GM19025 (cell line): ENCODE data around the gene SPRY1.

ENCODE experiments used
- ATAC-seq: cut with Tn5 transposase; IDR thresholded peaks from one replicate; pipeline ENCODE4 v1.9.1; 2021; ENCODE audit warnings: mild to moderate bottlenecking, low read depth, moderate library complexity; ENCODE audit not compliant: unreplicated experiment

The SPRY1 gene, protein sequence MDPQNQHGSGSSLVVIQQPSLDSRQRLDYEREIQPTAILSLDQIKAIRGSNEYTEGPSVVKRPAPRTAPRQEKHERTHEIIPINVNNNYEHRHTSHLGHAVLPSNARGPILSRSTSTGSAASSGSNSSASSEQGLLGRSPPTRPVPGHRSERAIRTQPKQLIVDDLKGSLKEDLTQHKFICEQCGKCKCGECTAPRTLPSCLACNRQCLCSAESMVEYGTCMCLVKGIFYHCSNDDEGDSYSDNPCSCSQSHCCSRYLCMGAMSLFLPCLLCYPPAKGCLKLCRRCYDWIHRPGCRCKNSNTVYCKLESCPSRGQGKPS

DNA sequence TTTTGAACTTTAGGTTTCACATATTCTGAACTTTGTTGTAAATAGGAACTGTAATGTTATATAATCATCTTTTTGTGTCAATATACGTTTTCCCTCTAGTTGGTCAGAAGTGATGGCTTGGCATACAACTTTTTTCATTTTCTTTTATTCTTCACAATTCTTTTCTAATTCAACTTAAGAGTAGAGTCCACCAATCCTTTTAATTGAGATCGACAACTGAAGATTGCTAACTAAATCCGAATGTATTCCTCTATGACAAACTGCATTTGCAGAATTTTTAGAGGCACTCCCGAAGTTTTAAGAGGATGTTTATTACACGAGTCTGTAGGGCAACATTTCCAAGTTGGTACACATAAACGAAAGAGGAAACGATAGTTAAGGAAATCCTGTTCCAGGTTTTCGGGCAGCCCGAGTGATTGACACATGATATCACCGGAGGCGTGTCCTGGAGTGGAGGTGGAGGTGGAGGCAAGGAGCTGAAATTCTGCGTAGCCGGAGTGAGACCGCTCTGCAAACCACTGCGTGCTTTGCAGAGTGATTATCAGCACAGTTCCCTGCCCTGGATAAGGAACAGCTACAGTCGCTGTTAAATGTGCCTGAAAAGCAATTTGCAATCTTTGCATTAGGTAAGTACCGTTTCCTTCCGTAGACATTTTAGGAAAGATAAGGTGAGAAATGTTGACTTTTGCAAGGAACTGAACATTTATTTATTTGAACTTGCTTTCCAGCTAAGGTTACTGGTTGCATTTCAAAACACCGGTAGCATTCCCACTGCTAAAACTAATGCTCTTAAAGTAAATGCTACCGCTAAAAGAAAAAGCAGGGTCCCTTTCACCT lies at the start of gene SPRY1:
Gene SPRY1 (plus strand): TSS at position 489 of the 837 bp plus-strand sequence. CDS start 4,797 bp downstream, outside the sequence.
- ATAC-seq = peak; percentile 27

DNA sequence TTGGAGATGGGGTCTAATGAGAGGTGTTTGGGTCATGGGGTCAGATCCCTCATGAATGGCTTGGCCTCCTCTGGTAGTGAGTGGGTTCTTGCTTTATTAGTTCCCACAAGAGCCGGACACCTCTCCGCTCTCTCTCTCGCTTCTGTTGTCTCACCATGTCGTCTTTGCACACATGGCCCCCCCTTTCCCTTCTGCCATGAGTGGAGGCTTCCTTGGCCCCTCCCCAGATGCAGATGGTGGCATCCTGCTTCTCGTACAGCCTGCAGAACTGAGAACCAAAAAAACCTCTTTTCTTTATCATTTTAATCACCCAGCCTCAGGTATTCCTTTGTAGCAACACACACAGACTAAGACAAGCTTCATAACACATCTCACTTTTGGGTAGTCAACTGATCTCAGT lies 49.6 kb upstream of the SPRY1 start:
- ATAC-seq = peak; percentile 39

DNA sequence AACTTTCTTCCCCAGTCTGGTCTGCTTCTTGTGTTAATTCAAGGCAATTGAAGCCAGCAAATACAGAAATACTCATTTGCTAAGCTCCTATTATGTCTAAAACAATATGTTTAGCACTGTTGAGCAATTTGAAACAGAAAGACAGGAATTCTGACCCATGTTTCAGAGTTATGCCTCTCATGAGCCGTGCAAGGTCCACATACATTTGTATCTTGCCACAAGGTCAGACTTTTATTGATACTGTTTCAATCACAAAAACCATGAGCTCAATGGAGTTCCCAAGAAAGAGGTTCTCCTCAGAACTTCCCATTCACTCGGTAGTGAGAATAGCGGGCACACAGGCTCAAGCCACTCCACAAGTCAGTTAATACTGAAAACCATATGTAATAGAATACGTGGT lies 47.6 kb upstream of the SPRY1 start:
- ATAC-seq = no peak

DNA sequence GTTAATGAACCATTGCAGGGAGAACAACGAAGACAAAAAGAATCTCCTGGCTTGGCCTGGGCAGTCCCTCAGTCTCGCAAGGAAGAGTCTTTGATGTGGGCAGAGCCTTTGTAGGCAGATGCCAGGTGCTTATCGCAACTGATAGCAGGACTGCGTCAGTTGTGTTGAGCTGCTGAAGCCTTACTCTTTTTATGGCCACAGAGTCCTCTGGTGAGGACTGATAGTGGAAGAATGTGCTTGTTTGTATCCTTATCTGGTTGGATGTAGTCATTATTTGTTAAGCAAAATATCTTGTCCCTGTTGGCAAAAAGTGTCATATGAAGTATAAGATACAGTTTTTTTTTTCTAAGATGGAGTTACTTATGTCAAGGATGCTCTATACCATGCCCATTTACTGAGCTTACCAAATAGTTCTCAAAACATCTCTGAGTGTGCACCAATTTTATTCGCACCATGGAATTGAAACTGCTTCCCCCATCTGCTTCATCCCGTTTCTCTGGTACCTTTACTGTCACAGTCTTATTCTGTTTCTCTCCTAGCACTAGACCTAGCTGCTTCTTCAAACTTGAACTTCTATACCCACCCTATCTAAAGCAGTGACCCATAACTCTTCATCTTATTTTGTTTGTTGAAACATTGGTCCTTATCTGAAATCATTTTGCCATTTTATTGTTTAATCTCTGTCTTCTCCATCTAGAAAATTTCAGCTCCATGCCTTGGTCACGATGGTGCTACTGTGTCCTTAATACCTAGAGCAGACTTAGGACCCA lies 47.0 kb upstream of the SPRY1 start:
- no peak for ATAC-seq

DNA sequence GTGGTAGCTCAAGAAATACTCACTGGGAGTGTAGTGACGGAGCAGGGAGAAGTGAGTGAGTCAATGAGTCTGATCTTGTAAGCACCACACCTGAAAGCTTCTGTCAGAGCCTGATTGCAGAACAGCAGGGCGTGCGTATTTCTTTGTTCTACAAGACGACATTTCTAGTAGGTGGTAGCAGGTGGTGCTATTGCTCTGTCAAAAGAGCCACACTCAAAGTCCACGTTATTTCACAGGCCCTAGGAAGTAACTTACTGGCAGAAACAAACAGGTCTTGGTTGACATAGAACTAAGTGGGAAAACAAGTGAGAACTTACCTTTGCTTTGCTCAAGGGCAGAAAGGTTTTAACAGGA lies 46.4 kb upstream of the SPRY1 start:
- ATAC-seq = no peak

DNA sequence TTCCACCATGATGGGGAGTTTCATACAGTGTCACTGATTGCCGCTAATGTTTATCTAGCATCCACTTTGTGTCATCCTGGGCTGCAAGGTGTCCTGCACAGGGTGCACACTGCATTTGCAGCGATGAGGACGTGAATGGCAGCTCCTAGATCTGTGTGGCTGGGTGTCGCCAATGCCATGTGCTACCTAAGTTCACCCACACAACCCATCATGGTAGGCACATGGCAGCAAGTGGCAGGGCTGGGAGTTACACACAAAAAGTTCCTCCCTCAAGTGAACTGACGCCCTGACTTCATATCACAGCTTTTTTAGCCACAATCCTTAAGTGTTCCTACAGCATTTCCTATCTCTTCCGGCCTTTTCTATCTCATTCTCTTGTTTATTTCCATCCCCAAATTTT lies 45.9 kb upstream of the SPRY1 start:
- ATAC-seq = no peak

DNA sequence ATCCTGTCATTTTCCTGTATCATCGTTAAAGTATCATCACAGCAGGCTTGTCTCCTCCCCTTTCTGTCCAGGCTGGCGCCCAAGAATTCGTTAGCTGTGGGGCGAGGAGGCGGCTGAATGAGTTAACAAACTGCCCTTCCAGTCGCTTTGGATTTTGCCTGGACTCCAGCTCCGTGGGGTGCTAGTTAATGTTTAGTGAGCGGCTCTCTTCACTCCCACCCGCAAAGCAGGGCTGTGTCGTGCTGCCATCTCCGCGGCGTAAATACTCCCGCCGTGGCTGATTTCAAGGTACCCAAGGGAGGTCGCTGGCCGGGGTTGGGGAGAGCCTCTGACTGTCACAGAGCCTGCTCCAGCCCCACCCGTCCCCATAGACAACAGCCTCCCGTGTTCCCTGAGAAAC lies 44.9 kb upstream of the SPRY1 start:
- ATAC-seq = no peak

DNA sequence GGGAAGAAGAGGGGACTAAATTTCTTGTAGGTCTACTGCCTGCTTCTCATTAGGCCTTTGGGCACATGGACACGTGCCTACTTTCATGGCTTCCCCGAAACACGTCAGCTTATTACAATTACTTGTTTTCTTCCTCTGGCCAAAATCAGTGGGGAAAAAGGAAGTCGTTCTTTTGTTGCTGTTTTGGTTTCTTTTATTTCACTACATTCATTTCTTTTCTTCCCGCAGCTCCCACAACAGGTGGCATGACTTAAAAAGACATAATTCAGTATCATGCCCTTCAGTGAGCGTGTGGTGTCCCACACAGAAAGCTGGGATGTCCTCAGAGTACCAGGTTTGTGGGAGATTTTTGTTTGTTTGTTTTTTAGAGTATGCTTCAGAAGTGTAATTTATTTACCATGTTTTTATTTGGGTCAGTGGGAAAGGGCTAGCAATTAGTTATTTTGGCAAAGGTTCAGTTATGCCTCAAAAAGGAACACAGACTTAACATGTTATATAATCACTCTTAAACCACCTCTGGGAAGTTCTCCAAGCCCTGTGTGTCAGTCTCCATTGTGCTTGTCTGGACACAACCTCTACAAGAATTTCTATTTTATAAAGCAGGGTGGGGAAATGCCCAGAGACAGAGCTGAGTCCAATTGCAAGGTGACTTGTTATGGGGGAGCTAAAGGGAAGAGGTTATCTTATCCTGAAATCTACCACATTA lies 44.2 kb upstream of the SPRY1 start:
- ATAC-seq = no peak

DNA sequence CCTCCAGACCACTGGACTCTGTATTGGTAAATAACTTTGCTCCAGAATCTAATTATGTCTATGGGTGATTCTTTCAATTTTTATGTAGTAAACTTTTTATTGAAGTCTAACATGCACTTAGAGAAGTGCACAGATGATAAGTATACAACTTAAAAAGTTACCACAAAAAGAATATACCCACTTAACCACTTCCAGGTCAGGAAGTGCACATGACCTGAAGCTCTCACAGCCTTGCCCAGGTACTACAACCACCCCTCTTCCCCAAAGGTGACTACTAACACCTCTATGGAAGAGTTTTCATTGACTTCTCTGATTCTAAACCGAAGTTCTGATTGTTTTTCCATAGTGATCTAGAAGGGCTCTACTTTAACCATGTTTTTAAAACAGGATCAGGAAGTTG lies 43.6 kb upstream of the SPRY1 start:
- no peak for ATAC-seq

DNA sequence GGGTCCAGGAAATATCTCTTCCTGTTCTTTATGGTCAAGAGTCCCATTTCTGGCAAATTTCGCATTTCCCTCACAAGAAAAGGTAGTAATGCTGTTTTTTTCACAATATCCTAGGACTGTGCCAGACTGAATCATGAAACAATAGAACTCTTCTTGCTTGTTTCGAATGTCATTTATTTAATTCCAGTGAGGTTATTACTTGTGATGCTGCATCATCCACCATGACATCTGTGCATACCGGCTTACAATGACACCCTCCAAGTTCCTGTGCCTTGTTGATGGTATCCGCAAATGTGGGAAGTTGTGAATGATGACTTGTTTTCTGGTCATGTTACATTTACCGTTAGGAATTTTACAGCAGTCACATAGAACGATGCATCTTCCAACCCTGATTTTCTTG lies 42.9 kb upstream of the SPRY1 start:
- no peak for ATAC-seq

DNA sequence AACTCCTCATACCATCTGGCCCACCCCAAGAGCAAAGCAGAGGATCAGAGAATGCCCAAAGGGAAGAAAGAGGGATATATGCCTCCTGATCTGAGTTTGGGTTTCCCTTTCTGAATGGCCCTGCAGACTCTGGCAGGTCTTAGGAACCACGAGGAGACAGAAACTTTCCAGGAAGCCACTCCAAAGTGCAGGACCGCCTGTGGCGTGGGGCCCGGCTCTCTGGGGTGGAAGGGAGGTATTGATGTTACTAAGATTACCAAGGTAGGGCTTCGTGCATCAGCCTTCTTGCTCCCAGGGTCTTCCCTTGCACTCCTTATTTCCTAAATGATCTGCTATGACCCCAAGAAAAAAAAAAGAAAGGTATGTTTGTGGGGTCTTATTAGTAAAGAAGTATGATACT lies 41.9 kb upstream of the SPRY1 start:
- no peak for ATAC-seq

DNA sequence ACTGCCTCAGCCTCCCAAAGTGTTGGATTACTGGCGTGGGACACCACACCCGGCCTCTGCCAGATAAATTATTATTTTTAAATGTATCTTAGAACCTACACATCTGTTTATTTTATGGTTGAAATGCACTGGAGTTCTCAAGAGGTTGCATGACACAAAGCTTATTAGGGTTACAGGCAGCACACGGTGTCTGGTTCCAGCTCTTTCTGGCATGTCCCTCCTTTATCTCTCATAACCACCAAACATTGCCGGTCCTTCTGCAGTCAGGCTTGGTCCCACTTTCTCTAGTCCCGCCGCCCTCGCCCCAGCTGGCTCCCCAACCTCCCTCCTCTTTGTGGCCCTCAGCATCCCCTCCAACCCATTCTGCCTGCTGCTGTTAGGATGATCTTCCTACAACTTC lies 39.7 kb upstream of the SPRY1 start:
- ATAC-seq = no peak

DNA sequence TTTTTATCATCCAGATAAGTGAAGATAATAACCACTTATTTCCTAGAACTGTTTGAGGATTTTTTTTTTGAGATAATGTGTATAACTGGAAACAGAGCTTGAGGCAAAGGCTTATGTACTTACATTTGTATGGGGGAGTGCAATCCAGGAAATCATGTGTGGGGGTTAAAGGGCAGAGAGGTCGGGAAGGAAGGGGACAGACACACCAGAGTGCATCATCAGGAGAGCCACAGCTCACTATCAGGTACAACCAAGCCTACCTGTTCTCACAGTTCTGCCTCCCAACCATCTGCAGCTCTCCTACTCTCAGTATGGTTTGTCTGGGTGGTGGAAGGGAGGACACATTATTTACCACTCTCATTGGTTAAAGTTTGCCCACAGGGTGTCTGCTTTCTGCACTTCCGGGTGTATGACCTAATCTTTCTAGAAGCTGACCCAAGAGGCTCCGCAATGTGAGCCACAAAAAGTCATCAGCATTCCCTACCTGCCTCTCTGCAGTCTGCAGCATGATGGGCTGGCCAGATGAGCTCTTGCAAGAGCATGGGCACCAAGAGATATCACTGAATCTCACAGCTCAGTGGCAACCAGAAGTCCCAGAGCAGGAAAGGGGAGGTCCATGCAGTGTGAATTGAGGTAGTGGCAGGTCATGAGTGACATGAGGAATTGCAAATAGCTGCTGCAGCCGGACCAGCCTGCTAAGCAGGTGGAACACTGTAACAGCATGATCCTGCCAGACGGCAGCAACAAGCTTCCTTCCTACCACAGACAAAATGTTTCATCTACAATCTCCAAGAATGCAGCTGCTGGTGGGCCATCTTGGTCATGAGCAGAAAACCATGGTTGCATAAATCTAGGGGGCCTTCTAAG lies 36.9 kb upstream of the SPRY1 start:
- no peak for ATAC-seq

DNA sequence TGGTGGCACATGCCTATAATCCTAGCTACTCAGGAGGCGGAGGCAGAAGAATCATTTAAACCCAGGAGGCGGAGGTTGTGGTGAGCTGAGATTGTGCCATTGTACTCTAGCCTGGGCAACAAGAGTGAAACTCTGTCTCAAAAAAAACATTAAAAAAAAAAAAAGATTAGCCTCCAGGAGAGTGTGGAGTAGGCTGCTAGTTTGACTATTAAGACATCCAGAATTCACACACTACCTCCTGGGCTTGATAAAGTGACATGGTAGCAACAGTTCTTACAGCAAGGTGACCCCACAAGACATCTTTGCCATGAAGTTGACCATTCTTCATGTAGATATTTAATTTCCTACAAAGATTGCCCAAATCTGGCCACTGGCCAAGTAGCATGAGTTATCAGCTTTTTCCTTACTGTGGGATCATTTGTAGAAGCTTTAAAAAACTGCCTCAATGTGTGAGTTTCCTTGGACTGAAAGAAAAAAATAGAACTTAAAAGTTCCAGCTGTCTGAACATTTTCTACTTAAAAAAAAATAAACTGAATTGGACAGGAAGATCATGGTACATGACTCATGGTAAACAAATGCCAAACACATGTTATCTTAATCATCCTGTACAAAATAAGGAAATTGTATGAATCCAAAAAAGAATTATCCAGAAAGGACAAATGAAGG lies 35.3 kb upstream of the SPRY1 start:
- no peak for ATAC-seq

DNA sequence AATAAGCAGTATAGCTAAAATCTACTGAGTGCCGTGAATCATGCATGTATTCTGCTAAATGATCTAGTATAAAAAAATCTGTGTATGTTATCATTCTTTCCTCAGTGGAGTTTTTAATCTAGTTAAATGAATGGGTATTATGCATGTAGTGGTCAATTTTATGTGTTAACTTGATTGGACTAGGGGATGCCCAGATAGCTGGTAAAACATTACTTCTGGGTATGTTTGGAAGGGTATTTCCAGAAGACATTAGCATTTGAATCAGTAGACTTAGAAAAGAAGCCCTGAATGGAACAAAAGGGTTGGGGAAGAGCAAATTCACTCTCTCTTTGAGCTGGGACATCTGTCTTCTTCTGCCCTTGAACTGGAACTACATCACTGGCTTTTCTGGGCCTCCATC lies 34.5 kb upstream of the SPRY1 start:
- no peak for ATAC-seq

DNA sequence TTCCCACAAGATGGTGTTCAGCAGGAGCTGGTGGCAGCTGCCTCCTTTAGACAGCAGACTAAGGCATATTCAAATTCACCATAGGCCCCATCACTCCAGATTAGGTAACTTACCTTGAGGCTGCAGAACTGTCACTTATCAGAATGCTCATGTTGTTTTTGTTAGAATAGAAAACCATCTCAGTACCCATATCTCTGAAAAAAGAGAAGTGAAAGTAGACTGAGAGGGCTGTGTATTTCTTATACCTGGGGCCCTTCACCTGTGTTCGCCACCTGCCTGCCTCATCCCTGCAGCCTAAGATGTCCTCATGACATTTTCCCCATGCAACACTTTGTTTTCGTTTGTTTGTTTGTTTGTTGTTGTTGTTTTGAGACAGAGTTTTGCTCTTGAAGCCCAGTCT lies 32.9 kb upstream of the SPRY1 start:
- peak; percentile 53 for ATAC-seq

DNA sequence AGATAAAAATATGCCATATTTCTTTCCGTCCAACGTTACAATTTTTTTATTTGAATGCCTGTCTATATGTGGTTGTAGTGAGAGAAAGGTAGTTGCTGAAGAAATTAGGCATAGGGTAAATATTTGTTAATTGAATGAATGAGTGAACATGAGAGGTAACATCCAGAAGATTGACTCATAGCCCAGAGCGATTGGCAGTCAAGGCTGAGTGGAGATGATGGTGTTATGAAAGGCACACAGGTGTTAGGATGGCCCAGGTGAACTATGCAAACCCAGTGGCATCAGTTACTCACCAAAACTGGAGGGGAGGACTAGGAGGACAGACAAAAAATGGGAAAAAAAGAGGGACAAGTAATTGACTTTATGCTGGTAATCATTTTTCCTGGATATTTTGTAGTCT lies 31.7 kb upstream of the SPRY1 start:
- ATAC-seq = no peak

DNA sequence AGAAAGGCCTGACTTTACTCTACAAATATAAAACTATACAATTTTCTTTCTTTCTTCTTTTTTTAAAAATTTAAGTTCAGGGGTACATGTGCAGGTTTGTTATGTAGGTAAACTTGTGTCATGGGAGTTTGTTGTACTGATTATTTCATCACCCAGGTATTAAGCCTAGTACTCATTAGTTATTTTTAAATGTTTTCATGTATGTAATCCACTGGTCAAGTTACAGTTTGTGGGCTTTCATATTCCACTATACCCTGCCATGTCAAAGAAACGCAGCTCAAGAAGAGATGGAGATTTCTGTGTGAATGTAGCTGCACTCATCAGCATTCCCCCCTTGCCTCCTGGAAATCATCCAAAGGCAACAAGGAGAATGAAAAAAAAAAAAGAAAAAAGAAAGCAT lies 31.2 kb upstream of the SPRY1 start:
- ATAC-seq = no peak

DNA sequence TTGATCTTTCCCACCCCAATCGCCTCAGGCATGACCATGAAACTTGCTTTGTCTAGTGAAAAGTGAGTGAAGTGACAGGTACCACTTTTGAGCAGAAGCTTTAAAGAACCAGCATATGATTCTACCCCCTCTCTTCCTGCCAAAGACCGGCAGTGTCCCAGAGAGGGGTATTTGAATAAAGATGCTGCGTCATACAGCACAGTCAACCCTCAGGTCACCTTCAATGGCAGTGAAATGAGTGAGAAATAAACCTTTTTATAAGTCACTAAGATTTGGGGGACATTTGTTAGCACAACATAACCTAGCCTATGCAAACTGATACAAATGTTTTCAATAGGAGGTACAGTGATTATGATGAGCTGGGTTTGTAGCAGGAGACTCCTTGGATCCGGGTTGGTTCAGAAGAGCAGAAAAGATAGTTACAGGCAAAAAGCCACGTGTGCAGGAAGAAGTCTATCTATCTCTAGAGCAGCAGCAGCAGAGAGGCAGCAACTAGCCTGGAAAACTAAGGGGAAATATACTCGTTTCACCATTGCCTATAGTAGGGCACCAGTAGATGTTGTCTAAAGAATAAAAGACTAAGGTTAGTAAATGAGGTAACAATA lies 30.3 kb upstream of the SPRY1 start:
- ATAC-seq = no peak
